Activated CD8-positive, alpha-beta T cell treated with anti-CD3 and anti-CD28 coated beads for 36 hours (primary cell): ENCODE data around the gene STXBP2. TPM values are rescaled to one million over a fixed set of nuclear protein-coding genes. Genes with fewer than 3 reads are reported as not detected.
"Not testable (repeated sequence)": the region's sequence is repeated elsewhere in the genome, so short reads cannot be mapped to it uniquely, and the experiment has no call there.

Source experiments
- ATAC-seq: fragments of 200-7000 bp; cut with Tn5 transposase; one replicate; pipeline ENCODE4 v1.10.0; 2021; ENCODE audit warnings: mild to moderate bottlenecking, moderate library complexity
- CTCF ChIA-PET: fragments of 350-600 bp; sonication (Branson Sonifier 250); formaldehyde crosslinking; loops from one replicate; lab custom pipeline; 2021; ENCODE audit warnings: antibody characterized with exemption; lab: Charles Lee
- POLR2A ChIA-PET: fragments of 350-600 bp; sonication (Branson Sonifier 250); formaldehyde crosslinking; loops from one replicate; lab custom pipeline; 2021; ENCODE audit warnings: antibody characterized with exemption; lab: Charles Lee
- DNase-seq: peaks from one replicate; pipeline ENCODE4 v3.0.0-alpha.2; 2020
- H3K27ac Mint-ChIP-seq: one replicate; pipeline ENCODE4 v1.8.0; 2021; ENCODE audit warnings: mild to moderate bottlenecking, mixed read lengths
- H3K27me3 Mint-ChIP-seq: one replicate; pipeline ENCODE4 v1.8.0; 2021; ENCODE audit warnings: mixed read lengths
- H3K36me3 Mint-ChIP-seq: one replicate; pipeline ENCODE4 v1.8.0; 2021; ENCODE audit warnings: low read depth, mixed read lengths
- H3K4me1 Mint-ChIP-seq: one replicate; pipeline ENCODE4 v1.8.0; 2021; ENCODE audit warnings: low read depth, mixed read lengths
- H3K4me3 Mint-ChIP-seq: one replicate; pipeline ENCODE4 v1.8.0; 2021; ENCODE audit warnings: mild to moderate bottlenecking, moderate library complexity, mixed read lengths
- H3K9me3 Mint-ChIP-seq: one replicate; pipeline ENCODE4 v1.8.0; 2021; ENCODE audit warnings: mixed read lengths
- intact Hi-C: fragments of 100-400 bp; cut with micrococcal nuclease; formaldehyde crosslinking; loops from one replicate; pipeline ENCODE4 v1.10.0; 2022
- total RNA-seq, 2 experiments: library from RNA; stranded (reverse); gene quantifications; one replicate each; pipeline ENCODE4 v1.2.3, GENCODE V29; 2021
- TF ChIP-seq, protein P1 (sequence below): fragments of 200-600 bp; IDR thresholded peaks from one replicate; pipeline ENCODE4 v1.8.0; 2022; ENCODE audit warnings: antibody characterized with exemption, mild to moderate bottlenecking

STXBP2 gene
- total RNA-seq, 2 experiments from 2014 or later: 96.4 to 99.2 TPM

DNA sequence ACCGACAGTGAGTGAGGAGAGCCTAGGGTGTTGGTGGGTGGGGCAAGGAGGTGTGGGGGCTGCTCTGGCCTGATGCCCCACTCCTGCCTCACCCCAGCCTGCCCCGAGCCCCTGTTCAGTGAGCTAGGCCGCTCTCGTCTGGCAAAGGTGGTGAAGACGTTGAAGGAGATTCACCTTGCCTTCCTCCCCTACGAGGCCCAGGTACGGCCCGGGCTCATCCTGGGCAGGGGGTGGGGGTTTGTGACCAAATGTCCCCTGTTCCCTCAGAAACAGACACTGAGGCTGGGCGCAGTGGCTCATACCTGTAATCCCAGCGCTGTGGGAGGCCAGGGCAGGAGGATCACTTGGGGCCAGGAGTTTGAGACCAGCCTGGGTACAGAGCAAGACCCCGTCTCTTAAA is 3.9 kb downstream of the STXBP2 start:
- TF ChIP-seq, protein P1, sequence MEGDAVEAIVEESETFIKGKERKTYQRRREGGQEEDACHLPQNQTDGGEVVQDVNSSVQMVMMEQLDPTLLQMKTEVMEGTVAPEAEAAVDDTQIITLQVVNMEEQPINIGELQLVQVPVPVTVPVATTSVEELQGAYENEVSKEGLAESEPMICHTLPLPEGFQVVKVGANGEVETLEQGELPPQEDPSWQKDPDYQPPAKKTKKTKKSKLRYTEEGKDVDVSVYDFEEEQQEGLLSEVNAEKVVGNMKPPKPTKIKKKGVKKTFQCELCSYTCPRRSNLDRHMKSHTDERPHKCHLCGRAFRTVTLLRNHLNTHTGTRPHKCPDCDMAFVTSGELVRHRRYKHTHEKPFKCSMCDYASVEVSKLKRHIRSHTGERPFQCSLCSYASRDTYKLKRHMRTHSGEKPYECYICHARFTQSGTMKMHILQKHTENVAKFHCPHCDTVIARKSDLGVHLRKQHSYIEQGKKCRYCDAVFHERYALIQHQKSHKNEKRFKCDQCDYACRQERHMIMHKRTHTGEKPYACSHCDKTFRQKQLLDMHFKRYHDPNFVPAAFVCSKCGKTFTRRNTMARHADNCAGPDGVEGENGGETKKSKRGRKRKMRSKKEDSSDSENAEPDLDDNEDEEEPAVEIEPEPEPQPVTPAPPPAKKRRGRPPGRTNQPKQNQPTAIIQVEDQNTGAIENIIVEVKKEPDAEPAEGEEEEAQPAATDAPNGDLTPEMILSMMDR: no peak
- ATAC-seq: no peak
- H3K9me3 Mint-ChIP-seq: peaks cover 6% of the 10 kb centered on the region
- ChIA-PET POLR2A (interaction anchor here (1.0 to 1.3 kb wide), 2 partner anchors 10 to 11 kb away, joined by 3 to 10 read pairs; partner anchors contain the start of genes PET100 and XAB2), CTCF (interaction anchor here (1.9 kb wide), 1 partner anchor 40 kb away, joined by 6 read pairs; the partner anchor contains the start of gene TRAPPC5)
- no peak overlapping the region for H3K4me3 Mint-ChIP-seq
- H3K36me3 Mint-ChIP-seq: peaks cover 17% of the 10 kb centered on the region
- intact Hi-C loops: no loop called here
- H3K27ac Mint-ChIP-seq: no peak overlapping the region
- peaks cover 26% of the 10 kb centered on the region for H3K4me1 Mint-ChIP-seq
- no peak for DNase-seq
- H3K27me3 Mint-ChIP-seq: no peaks in the 10 kb centered on the region

DNA sequence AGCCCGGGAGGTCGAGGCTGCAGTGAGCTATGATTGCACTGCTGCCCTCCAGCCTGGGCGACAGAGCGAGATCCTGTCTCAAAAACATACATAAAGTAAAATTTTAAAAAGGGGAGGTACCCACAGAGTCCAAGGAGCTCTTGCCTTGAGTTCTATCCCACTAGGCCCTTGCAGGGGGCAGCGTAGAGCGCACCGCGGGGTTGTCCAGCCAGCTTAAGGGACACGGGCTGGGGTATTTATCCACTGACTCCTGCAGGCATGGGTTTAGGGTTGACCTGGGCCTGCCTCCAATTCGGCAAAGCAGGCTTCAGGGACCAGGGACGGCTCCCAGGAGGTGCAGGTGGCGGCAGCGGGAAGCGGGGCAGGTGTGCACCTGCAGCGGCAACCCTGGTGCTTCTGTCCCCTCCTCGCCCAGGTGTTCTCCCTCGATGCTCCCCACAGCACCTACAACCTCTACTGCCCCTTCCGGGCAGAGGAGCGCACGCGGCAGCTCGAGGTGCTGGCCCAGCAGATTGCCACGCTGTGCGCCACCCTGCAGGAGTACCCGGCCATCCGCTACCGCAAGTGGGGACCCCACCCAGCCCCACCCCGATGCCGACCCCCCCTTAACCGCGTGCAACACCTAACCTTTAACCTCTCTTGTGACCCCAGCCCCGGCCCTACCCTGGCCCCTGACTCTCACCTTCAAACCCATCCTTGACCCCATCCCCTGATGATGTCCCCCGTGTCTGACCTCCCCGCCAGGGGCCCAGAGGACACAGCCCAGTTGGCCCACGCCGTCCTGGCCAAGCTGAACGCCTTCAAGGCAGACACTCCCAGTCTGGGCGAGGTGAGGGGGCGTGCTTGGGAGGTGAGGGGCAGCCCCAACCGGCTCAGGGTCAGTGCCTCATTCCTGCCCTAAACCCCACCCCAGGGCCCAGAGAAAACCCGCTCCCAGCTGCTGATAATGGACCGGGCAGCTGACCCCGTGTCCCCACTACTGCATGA is 4.7 kb downstream of the STXBP2 start:
- Mint-ChIP-seq H3K36me3 (peaks cover 18% of the 10 kb centered on the region), H3K9me3 (peaks cover 6% of the 10 kb centered on the region), H3K4me3 (no peak overlapping the region), H3K27ac (no peak overlapping the region), H3K4me1 (peaks cover 19% of the 10 kb centered on the region), H3K27me3 (no peaks in the 10 kb centered on the region)
- TF ChIP-seq, protein P1: no peak
- POLR2A ChIA-PET: interaction anchor here (0.9 to 1.3 kb wide), 3 partner anchors 9 to 40 kb away, joined by 3 to 10 read pairs (median 3); partner anchors contain the start of genes PET100 and XAB2
- intact Hi-C loops: no loop called here
- DNase-seq: no peak
- no peak for ATAC-seq
- CTCF ChIA-PET: interaction anchor here (1.2 to 1.9 kb wide), 4 partner anchors 10 to 158 kb away, joined by 3 to 6 read pairs (median 6); partner anchors contain the start of gene TRAPPC5

DNA sequence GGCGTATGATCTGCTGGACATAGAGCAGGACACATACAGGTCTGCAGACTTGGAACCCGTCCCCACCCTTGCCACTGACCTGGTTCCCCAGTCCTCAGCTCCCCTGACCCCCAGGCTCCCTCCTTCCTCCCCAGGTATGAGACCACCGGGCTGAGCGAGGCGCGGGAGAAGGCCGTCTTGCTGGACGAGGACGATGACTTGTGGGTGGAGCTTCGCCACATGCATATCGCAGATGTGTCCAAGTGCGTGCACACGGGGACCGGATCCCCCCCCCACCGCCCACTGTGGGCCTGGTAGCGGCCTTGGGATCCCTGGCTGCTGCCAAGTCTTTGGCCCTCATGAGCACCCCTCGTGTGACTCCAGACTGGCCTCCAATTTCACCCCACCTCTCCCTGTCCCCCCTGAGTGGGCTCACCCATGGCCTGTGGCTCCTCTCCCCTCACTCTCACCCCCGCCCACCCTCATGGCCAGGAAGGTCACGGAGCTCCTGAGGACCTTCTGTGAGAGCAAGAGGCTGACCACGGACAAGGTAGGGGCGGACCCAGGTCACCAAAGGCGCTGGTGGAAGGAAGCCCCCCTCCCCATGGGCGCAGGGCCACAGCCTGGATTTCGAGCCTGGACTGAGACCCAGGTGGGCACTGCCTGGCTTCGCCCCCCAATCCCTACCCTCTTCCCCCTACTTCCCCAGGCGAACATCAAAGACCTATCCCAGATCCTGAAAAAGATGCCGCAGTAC is 5.6 kb downstream of the STXBP2 start:
- Mint-ChIP-seq H3K9me3 (peaks cover 6% of the 10 kb centered on the region), H3K36me3 (peaks cover 18% of the 10 kb centered on the region), H3K4me1 (peaks cover 16% of the 10 kb centered on the region), H3K27ac (no peak overlapping the region), H3K27me3 (no peaks in the 10 kb centered on the region), H3K4me3 (no peak overlapping the region)
- ATAC-seq (no peak), DNase-seq (no peak)
- POLR2A ChIA-PET: interaction anchor here (1.0 to 1.2 kb wide), 2 partner anchors 15 to 16 kb away, joined by 3 read pairs; no protein-coding TSS in a partner anchor
- CTCF ChIA-PET: interaction anchor here (1.2 to 1.9 kb wide), 4 partner anchors 10 to 157 kb away, joined by 3 to 6 read pairs (median 6); partner anchors contain the start of gene TRAPPC5
- TF ChIP-seq, protein P1: no peak
- intact Hi-C loops: no loop called here

DNA sequence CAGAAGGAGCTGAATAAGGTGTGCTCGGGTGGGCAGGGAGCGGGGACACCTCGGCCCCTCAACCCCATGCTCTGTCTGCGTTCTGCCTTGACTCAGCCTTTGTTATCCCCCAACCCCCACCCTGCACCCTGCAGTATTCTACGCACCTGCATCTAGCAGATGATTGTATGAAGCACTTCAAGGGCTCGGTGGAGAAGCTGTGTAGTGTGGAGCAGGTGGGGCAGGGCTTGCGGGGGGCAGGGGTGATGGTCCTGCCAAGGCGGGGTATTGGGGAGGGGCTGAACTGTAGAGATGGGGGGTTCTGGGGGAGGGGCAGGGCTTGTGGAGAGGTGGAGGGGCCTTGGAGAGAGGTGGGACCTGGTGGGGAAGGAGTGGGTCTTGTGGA is 6.1 kb downstream of the STXBP2 start:
- Mint-ChIP-seq H3K36me3 (peaks cover 18% of the 10 kb centered on the region), H3K4me3 (no peak overlapping the region), H3K27ac (no peak overlapping the region), H3K9me3 (peaks cover 6% of the 10 kb centered on the region), H3K4me1 (peaks cover 11% of the 10 kb centered on the region), H3K27me3 (no peaks in the 10 kb centered on the region)
- POLR2A ChIA-PET: interaction anchor here (1.0 to 1.2 kb wide), 2 partner anchors 14 to 17 kb away, joined by 3 read pairs; no protein-coding TSS in a partner anchor
- CTCF ChIA-PET: interaction anchor here (1.3 to 1.7 kb wide), 2 partner anchors 9 to 157 kb away, joined by 5 to 6 read pairs; no protein-coding TSS in a partner anchor
- TF ChIP-seq, protein P1: no peak
- DNase-seq (no peak), ATAC-seq (no peak)
- intact Hi-C loops: no loop called here

DNA sequence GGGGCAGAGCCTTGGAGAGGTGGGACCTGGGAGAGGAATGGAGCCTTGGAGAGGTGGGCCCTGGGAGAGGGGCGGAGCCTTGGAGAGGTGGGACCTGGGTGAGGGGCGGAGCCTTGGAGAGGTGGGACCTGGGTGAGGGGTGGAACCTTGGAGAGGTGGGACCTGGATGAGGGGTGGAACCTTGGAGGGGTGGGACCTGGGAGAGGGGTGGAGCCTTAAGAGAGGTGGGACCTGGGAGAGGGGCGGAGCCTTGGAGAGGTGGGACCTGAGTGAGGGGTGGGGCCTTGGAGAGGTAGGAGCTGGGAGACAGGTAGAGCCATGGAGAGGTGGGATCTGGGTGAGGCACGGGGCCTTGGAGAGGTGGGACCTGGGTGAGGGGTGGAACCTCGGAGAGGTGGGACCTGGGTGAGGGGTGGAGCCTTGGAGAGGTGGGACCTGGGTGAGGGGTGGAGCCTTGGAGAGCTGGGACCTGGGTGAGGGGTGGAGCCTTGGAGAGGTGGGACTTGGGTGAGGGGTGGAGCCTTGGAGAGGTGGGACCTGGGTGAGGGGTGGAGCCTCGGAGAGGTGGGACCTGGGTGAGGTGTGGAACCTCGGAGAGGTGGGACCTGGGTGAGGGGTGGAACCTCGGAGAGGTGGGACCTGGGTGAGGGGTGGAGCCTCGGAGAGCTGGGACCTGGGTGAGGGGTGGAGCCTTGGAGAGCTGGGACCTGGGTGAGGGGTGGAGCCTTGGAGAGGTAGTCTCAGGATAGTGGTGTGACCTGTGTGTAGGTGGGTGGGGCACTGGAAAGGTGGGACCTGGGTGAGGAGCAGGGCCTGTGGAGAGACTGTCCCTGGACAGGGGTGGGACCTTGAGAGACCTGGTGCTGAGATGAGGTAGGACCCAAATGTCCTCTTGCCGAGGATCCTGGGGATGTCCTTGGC is 7.0 kb downstream of the STXBP2 start:
- DNase-seq: peak; percentile 48
- Mint-ChIP-seq H3K36me3 (peaks cover 18% of the 10 kb centered on the region), H3K4me1 (peaks cover 11% of the 10 kb centered on the region)
- intact Hi-C loops, H3K9me3 Mint-ChIP-seq, H3K4me3 Mint-ChIP-seq, H3K27ac Mint-ChIP-seq, H3K27me3 Mint-ChIP-seq, CTCF ChIA-PET: not testable (repeated sequence)
- peak; percentile 55 for ATAC-seq
- POLR2A ChIA-PET: interaction anchor here (0.9 to 1.4 kb wide), 3 partner anchors 13 to 18 kb away, joined by 3 to 4 read pairs (median 3); no protein-coding TSS in a partner anchor
